K562 (cell line): ENCODE data around the gene RTCA. TPM values are rescaled to one million over a fixed set of nuclear protein-coding genes. Genes with fewer than 3 reads are reported as not detected.
A peak's percentile ranks its signal among the peaks of the same experiment; 100 is the strongest.
"Not testable (repeated sequence)": the region's sequence is repeated elsewhere in the genome, so short reads cannot be mapped to it uniquely, and the experiment has no call there.

Experiments used
- ATAC-seq: fragments of 200-7000 bp; cut with Tn5 transposase; 3 replicates; pipeline ENCODE4 v1.9.1; 2020; ENCODE audit warnings: moderate library complexity
- BruUV-seq: library from RNA; stranded (reverse); fragments of 400-500 nt; replicated peaks from 2 replicates; lab custom pipeline; 2021; lab: Mats Ljungman, UMichigan
- CTCF ChIA-PET: fragments of 300-600 bp; formaldehyde crosslinking; extraction: SDS; loops from one replicate; lab custom pipeline; 2021; ENCODE audit warnings: low intra/inter-chr PET ratio; lab: Yijun Ruan, JAX
- POLR2A ChIA-PET: fragments of 300-600, 350-650 bp; sonication (Branson Sonifier 250); formaldehyde crosslinking; extraction: SDS; loops from one replicate; lab custom pipeline; 2021; ENCODE audit warnings: antibody characterized with exemption, inconsistent platforms; lab: Yijun Ruan, JAX
- DNase-seq, 4 experiments: peaks; one replicate each; pipeline versions ENCODE4 v3.0.0 to v3.0.0-alpha.2; 2011 to 2018; ENCODE audit warnings: low spot score in 3 of 4, mixed read lengths in 3 of 4; ENCODE audit errors: extremely low read depth in 1 of 4
- FAIRE-seq: peaks from 2 replicates; lab custom pipeline; 2011; peaks lifted over from hg19 to GRCh38; lab: Jason Lieb, UNC
- H2AFZ ChIP-seq: 2 replicates; pipeline ENCODE4 v1.6.0; 2011; ENCODE audit warnings: low read depth, low read length, control low read depth, inconsistent platforms
- H3K27ac ChIP-seq: fragments of 200-600 bp; 3 replicates; pipeline ENCODE4 v1.8.0; 2011; ENCODE audit warnings: low read depth, mild to moderate bottlenecking, control low read depth, inconsistent platforms, low read length, moderate library complexity, mixed read lengths; ENCODE audit errors: extremely low read depth
- H3K27me3 ChIP-seq, 2 experiments: fragments of 300-600 bp in 1 of 2; 2 replicates in 1 of 2; 3 replicates in 1 of 2; pipeline versions ENCODE4 v1.6.0 to v1.8.0; 2011; ENCODE audit warnings: inconsistent platforms in 2 of 2, low read length in 2 of 2, mild to moderate bottlenecking in 1 of 2, mixed read lengths in 1 of 2, moderate library complexity in 1 of 2; ENCODE audit not compliant: control insufficient read depth in 2 of 2, insufficient read depth in 2 of 2
- H3K36me3 ChIP-seq: fragments of 300-600 bp; 3 replicates; pipeline ENCODE4 v1.8.0; 2011; ENCODE audit warnings: mild to moderate bottlenecking, low read length, inconsistent platforms; ENCODE audit not compliant: control insufficient read depth, insufficient read depth
- H3K4me1 ChIP-seq, 2 experiments: fragments of 200-600 bp in 1 of 2; replicated peaks in 1 of 2; 2 replicates in 1 of 2; 3 replicates in 1 of 2; pipeline versions ENCODE4 v1.5.1 to v1.8.0; 2011; ENCODE audit warnings: inconsistent platforms in 2 of 2, low read length in 2 of 2, mild to moderate bottlenecking in 1 of 2, mixed read lengths in 1 of 2, moderate library complexity in 1 of 2; ENCODE audit not compliant: control insufficient read depth in 2 of 2, insufficient read depth in 2 of 2
- H3K4me2 ChIP-seq: 2 replicates; pipeline ENCODE4 v1.6.1; 2011; ENCODE audit warnings: low read length, control low read depth, inconsistent platforms, mixed read lengths; ENCODE audit not compliant: insufficient read depth
- H3K4me3 ChIP-seq: fragments of 200-600 bp; sonication (generic), shearing (Covaris generic); 2 replicates; pipeline ENCODE4 v1.5.1; 2016; ENCODE audit warnings: control low read depth, inconsistent platforms
- H3K79me2 ChIP-seq: fragments of 200-600 bp; 3 replicates; pipeline ENCODE4 v1.8.0; 2011; ENCODE audit warnings: low read length, inconsistent platforms; ENCODE audit not compliant: control insufficient read depth, insufficient read depth
- H3K9ac ChIP-seq, 2 experiments: 2 replicates each; pipeline versions ENCODE4 v1.6.0 to v1.6.1; 2011; ENCODE audit warnings: low read depth in 2 of 2, low read length in 2 of 2, control low read depth in 1 of 2, inconsistent platforms in 1 of 2, mild to moderate bottlenecking in 1 of 2, mixed read lengths in 1 of 2; ENCODE audit not compliant: insufficient read depth in 1 of 2
- H3K9me1 ChIP-seq: one replicate; pipeline ENCODE4 v1.6.0; 2011; ENCODE audit warnings: inconsistent platforms, mild to moderate bottlenecking, low read length, moderate library complexity; ENCODE audit not compliant: control insufficient read depth, insufficient read depth
- H3K9me3 ChIP-seq: replicated peaks from 2 replicates; pipeline ENCODE4 v1.5.1; 2011; ENCODE audit warnings: low read depth, low read length, inconsistent platforms; ENCODE audit not compliant: control insufficient read depth, insufficient read depth
- H4K20me1 ChIP-seq: replicated peaks from 2 replicates; pipeline ENCODE4 v1.6.1; 2011; ENCODE audit warnings: low read length, inconsistent platforms, mixed read lengths; ENCODE audit not compliant: control insufficient read depth, insufficient read depth
- BCOR ChIP-seq: fragments of 450-650 bp; IDR thresholded peaks from 2 replicates; pipeline ENCODE4 v1.6.1; 2016
- HDAC1 ChIP-seq, 2 experiments: fragments of 450-650 bp; IDR thresholded peaks; 2 replicates each; pipeline ENCODE4 v1.6.1; 2016 to 2017; ENCODE audit warnings: inconsistent platforms in 1 of 2, mild to moderate bottlenecking in 1 of 2, moderate library complexity in 1 of 2
- KDM1A ChIP-seq, 2 experiments: fragments of 450-650 bp; IDR thresholded peaks; 2 replicates each; pipeline ENCODE4 v1.6.1; 2016; ENCODE audit warnings: mild to moderate bottlenecking in 2 of 2
- NFIC ChIP-seq: fragments of 450-650 bp; IDR thresholded peaks from 2 replicates; pipeline ENCODE4 v1.6.1; 2017; ENCODE audit warnings: mild to moderate bottlenecking, inconsistent platforms
- NFIX ChIP-seq: fragments of 250-450 bp; sonication (Bioruptor Pico); IDR thresholded peaks from 2 replicates; pipeline ENCODE4 v1.4.0; 2020; ENCODE audit warnings: low read depth, mild to moderate bottlenecking, moderate library complexity
- RBM25 ChIP-seq: fragments of 200-400 bp; formaldehyde crosslinking; IDR thresholded peaks from 2 replicates; pipeline ENCODE4 v1.6.1; 2018; ENCODE audit warnings: low read length, low read depth, moderate library complexity; ENCODE audit not compliant: severe bottlenecking
- ZNF146 ChIP-seq: IDR thresholded peaks from one replicate; pipeline ENCODE4 v1.6.1; 2018; ENCODE audit warnings: missing compliant biosample characterization; ENCODE audit not compliant: unreplicated experiment
- WGBS: fragments of 100-300 bp; shearing (Covaris generic); methylation state at CpG from one replicate; pipeline ENCODE4 v1.1.6; 2016; ENCODE audit warnings: low coverage, mixed read lengths; ENCODE audit not compliant: insufficient coverage; ENCODE audit errors: missing lambda C conversion rate; 5-methylcytosine and 5-hydroxymethylcytosine counted together
- in situ Hi-C: fragments of 300-500 bp; cut with MboI; formaldehyde crosslinking; loops from 4 replicates; pipeline ENCODE4 v1.15.0; 2018; ENCODE audit warnings: inconsistent platforms, mixed read lengths
- intact Hi-C: fragments of 100-400 bp; cut with micrococcal nuclease; formaldehyde crosslinking; loops from 2 replicates; pipeline ENCODE4 v1.14.2; 2022
- polyA plus RNA-seq, 8 experiments: library from polyadenylated mRNA; depleted of rRNA in 4 of 8; stranded (reverse) in 5 of 8; unstranded in 3 of 8; fragments of >200 nt; fragmentation: Nextera tagmentation in 2 of 8; fragmentation: Illumina TruSeq in 1 of 8; extraction: Ambion mirVana in 2 of 8; extraction: Trizol in 1 of 8; gene quantifications; 2 replicates each; pipeline versions ENCODE4 v1.2.1 to v1.2.3, GENCODE V29; 2011 to 2014; ENCODE audit warnings: inconsistent platforms in 1 of 8, missing spikeins in 1 of 8
- total RNA-seq, 7 experiments: library from RNA; depleted of rRNA in 6 of 7; stranded (reverse); fragments of >200 nt in 6 of 7; fragmentation: Illumina TruSeq in 2 of 7; extraction: Trizol in 2 of 7; gene quantifications; 2 replicates each; pipeline versions ENCODE4 v1.2.1 to v1.2.3, GENCODE V29; 2011 to 2021; ENCODE audit warnings: low replicate concordance in 1 of 7

Gene RTCA
- total and polyA plus RNA-seq, 9 of the 15 experiments (the other 6 are each of a cell fraction or from before 2014, with no cell fraction given), result 11.6 to 57.2 (median 43.2) TPM

DNA sequence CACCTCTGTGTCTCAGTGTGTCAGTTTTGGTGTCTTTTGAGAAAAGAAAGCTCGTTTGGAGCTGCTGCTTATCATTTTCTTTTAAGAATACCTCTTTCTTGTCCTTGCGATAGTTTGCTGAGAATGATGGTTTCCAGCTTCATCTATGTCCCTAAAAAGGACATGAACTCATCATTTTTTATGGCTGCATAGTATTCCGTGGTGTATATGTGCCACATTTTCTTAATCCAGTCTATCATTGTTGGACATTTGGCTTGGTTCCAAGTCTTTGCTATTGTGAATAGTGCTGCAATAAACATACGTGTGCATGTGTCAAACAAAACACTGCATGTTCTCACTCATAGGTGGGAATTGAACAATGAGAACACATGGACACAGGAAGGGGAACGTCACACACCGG is 73.7 kb downstream of the RTCA start:
- H2AFZ ChIP-seq, H4K20me1 ChIP-seq, H3K36me3 ChIP-seq, H3K9ac ChIP-seq, DNase-seq, H3K9me1 ChIP-seq, H3K4me2 ChIP-seq, H3K4me3 ChIP-seq, CTCF ChIA-PET, ATAC-seq, in situ Hi-C loops, H3K27me3 ChIP-seq, H3K9me3 ChIP-seq, FAIRE-seq, POLR2A ChIA-PET, BruUV-seq, H3K27ac ChIP-seq, H3K79me2 ChIP-seq: not testable (repeated sequence)
- TF ChIP-seq RBM25, result peak; percentile 17
- peak; percentile 49; the same call in 1 of the 2 replicates for TF ChIP-seq NFIX (CRISPR knock-in tag)
- peak; percentile 25 to 64; a peak in 3 of 4 replicates for TF ChIP-seq KDM1A (IDR thresholded peaks at IDR 0.05)
- peak; percentile 91 for TF ChIP-seq NFIC
- peak; percentile 77 for TF ChIP-seq ZNF146 (CRISPR knock-in tag)
- TF ChIP-seq BCOR, result peak; percentile 41; the same call in 1 of the 2 replicates
- TF ChIP-seq HDAC1 (IDR thresholded peaks at IDR 0.05), result 0 out of 4 replicates have a peak, but pooled peaks of 1 of the 2 experiments have one; percentile 14
- 68% methylated on average over 4 of the region's 6 CpGs for WGBS
- intact Hi-C loops, result loop anchor here (5.0 kb wide), 1 partner anchor 302 kb away; a partner anchor contains a TSS
- peaks cover 12 to 52% of the 10 kb centered on the region in 2 experiments; a peak in 3 of 5 replicates for H3K4me1 ChIP-seq
